Fibroblast of skin of back (primary cell): ENCODE data around the gene SH3BP4.

Source experiments
- DNase-seq: peaks from one replicate; pipeline ENCODE4 v3.0.0-alpha.2; 2013

The SH3BP4 gene

GRCh38 chr2:234945339-234945873, 6.4 kb upstream of the SH3BP4 start:
- no peak for DNase-seq

- no peak for DNase-seq
Measured at GRCh38 chr2:234947556-234947955, 4.3 kb upstream of the SH3BP4 start.

- DNase-seq = peak; percentile 99
Measured at GRCh38 chr2:234949762-234950434, 1.9 kb upstream of the SH3BP4 start.

GRCh38 chr2:234950435-234950729, 1.4 kb upstream of the SH3BP4 start:
- no peak for DNase-seq

- peak; percentile 74 for DNase-seq
Measured at GRCh38 chr2:234950730-234951663, 820 bp upstream of the SH3BP4 start.

- DNase-seq = peak; percentile 38
Measured at GRCh38 chr2:234952270-234953115, 676 bp downstream of the SH3BP4 start.

- peak; percentile 53 for DNase-seq
Measured at GRCh38 chr2:234953116-234954031, 1.6 kb downstream of the SH3BP4 start.

GRCh38 chr2:234954551-234954992, 2.8 kb downstream of the SH3BP4 start:
- peak; percentile 19 for DNase-seq

GRCh38 chr2:234955091-234955591, 3.3 kb downstream of the SH3BP4 start:
- DNase-seq = no peak

- no peak for DNase-seq
Measured at GRCh38 chr2:234955971-234956509, 4.2 kb downstream of the SH3BP4 start.

GRCh38 chr2:234957834-234958135, 6.0 kb downstream of the SH3BP4 start:
- DNase-seq = no peak

- DNase-seq = no peak
Measured at GRCh38 chr2:234958311-234958710, 6.5 kb downstream of the SH3BP4 start.

- DNase-seq = no peak
Measured at GRCh38 chr2:234958746-234959395, 7.1 kb downstream of the SH3BP4 start.

- peak; percentile 66 for DNase-seq
Measured at GRCh38 chr2:234960175-234961088, 8.6 kb downstream of the SH3BP4 start.

GRCh38 chr2:234961784-234962183, 10.0 kb downstream of the SH3BP4 start:
- no peak for DNase-seq

GRCh38 chr2:234963773-234964615, 12.2 kb downstream of the SH3BP4 start:
- DNase-seq = peak; percentile 23

- DNase-seq = no peak
Measured at GRCh38 chr2:234964631-234965461, 13.0 kb downstream of the SH3BP4 start.

- DNase-seq = no peak
Measured at GRCh38 chr2:234966340-234966739, 14.5 kb downstream of the SH3BP4 start.
